CD4-positive, alpha-beta T cell treated with Interleukin-1 beta for 1 hour (primary cell): ENCODE measurements around the gene HSF4.

Experiments
- DNase-seq, 2 donors: peaks; one replicate each; pipeline ENCODE4 v3.0.0-alpha.2; 2020 to 2022

HSF4 gene

DNA sequence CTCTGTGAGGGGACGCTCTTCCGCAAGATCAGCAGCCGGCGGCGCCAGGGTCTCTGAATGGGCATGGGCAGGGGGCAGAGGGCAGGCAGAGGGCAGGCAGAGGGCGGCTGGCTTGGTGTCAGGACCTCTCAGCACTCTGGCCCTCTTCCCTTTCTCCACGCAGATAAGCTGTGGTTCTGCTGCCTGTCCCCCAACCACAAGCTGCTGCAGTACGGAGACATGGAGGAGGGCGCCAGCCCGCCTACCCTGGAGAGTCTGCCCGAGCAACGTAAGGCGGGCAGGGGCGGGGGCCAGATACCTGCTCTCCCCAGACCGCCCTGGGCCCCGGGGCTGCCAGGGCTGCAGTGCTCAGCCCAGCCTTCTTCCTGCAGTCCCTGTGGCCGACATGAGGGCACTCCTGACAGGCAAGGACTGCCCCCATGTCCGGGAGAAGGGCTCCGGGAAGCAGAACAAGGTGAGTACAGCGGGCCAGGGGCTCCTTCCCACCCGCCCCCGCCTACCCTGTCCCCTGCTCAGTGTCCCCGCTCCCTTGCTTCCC is 38.5 kb downstream of the HSF4 start:
- DNase-seq = no peak

GRCh38 chr16:67204076-67204475 is 39.5 kb downstream of the HSF4 start:
- no peak for DNase-seq

- DNase-seq = no peak
These were observed 41.7 kb downstream of the HSF4 start for GRCh38 chr16:67206129-67206837.

DNA sequence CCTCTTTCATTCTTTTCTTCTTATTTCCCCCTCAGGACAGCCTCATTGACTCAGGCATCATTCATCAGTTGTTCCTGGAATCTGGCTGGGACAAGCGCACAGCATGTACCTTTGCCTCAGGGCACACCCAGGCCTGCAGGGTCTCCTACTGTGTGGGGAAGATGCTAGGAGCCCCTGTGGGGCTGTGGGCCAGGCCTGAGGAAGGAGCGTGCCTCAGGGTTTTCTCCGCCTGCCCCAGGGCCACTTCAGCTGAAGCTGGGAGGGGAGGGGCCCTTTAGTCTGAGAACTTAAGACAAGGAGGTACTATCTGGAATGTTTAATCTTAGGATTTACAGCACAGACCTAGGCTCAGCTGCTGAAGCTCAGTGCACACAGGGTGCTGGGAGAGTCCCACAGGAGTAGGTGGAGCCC is 42.3 kb downstream of the HSF4 start:
- DNase-seq = no peak

- no peak for DNase-seq
These were observed 42.9 kb downstream of the HSF4 start for GRCh38 chr16:67207249-67208091.

DNA sequence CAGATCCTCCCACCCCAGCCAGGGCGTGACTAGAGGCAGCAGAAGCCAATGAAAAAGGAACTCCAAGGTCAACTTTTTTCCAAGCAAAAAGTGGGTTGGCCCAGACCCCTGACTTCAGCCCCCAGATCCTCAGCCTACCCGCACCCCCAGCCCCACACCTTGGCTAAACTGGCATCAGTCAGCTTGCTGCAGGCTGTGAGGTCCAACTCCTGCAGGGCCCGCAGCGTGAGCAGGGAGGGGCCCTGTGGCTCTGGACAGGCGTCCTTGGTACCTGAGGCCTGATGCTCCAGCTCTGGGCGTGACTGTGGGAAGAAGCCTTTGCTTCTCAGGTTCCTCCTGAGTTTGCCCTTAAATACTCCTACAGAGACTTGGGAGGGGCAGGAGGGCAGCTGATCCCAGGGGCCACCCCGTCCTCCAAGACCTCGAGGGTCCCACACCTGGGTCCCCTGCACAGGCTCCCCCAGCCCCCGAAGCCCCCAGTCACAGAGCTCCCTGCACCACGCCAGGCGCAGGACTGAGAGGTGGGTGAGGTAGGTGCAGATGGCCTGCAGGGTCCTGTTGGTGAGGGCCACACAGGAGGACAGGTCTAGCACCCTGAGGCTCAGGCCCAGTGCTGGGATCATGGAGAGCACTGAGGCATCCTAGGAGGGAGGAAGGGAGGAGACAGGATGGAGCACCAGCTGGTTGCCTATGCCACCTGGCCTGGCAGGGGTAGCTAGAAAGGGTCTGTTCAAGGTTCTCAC is 43.8 kb downstream of the HSF4 start:
- no peak for DNase-seq

GRCh38 chr16:67209565-67209964 is 45.0 kb downstream of the HSF4 start:
- DNase-seq = no peak

- DNase-seq = no peak
These were observed 45.8 kb downstream of the HSF4 start for GRCh38 chr16:67210069-67210937.

DNA sequence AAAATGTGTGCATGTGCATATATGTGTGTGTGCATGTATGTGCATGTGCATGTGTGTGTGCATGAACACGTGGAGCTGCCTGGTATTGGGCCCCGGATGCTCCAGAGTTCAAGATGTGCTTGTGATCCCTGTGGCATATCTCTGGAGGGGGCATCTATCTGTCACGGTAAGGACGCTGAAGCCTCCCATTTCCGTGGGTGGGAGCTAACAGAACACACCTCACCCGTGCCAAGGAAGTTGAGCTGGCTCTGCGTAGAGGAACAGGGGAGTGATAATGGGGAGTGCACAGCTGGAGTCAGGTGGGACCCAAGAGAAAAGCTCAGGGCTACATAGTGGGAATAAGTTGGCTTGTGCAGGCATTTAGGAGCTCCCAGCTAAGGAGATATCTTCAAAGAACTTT is 47.1 kb downstream of the HSF4 start:
- no peak for DNase-seq

DNA sequence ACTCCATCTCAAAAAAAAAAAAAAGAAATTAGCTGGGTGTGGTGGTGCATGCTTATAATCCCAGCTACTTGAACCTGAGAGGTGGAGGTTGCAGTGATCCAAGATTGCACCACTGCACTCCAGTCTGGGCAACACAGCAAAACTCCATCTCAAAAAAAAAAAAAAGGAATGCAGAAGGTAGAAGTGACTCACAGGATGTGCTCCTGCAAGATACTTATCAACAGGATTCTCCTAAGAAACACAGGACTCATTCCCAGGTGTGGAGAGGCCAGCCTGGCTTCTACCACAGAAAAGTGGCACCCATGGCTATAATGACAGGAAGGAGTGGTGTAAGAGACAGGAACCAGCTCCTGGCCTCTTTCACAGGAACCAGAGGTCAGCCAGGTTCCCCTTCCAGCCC is 48.2 kb downstream of the HSF4 start:
- no peak for DNase-seq

DNA sequence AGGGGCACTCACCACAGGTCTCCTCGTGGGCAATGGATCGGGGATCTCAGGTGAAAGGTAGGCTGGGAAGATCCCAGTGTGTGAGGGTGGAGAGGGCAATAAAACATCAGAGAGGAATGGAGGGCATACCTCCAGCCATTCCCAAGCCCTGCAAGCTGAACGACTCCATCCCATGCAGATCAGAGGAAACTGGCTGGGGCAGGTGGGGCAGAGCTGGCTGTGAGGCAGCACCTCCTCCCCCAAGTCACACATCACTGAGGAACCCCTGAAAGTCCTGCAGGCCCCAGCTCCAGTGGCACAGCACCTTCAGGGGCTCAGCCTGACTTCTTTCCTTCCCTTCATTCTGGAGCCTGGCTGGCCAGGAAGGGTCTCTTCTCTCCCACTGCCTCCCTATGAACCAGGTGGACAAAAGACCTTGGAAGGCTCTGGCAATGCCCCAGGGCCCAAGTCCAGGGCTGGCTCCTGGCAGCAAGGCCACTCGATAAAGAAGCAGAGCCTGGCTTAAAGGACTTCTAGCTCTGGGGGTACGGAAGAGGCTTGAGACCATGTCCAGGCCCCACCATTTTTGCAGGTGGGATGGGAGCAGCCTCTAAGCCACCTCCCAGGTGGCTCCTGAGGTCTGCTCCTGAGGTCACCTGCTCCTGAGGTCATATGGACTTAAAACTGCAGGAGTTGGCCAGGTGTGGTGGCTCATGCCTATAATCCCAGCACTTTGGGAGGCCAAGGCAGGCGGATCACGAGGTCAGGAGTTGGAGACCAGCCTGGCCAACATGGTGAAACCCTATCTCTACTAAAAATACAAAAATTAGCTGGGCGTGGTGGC is 48.9 kb downstream of the HSF4 start:
- DNase-seq = no peak

DNA sequence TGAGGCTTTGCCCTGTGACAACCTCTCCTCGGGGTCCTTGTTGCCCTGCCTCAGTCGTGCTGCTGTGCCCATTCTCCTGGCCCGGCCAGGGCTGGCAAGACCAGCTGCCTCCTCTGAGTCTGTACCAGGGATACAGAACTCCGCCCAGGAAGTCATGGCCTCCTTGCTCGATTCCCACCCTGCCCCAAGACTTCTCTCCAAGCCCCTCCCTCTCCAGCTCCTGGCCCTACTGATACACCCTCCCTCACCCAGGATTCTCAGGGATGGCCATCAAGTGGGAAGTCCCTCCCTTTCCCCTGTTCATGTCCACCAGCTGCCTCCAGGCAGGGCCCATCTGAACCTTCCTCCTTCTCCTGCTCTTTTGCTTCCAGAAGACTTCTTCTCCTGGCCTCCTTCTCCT is 51.2 kb downstream of the HSF4 start:
- DNase-seq = no peak

- peak in 1 of 2 donors; percentile 23 for DNase-seq
These were observed 52.3 kb downstream of the HSF4 start for GRCh38 chr16:67216612-67217490.
